GM12873 (cell line): ENCODE data around the gene CCN5.

Source experiments
- TF ChIP-seq, protein P1 (sequence below): IDR thresholded peaks from 2 replicates; pipeline ENCODE4 v1.5.1; 2012; ENCODE audit warnings: low read depth, mild to moderate bottlenecking, moderate library complexity, low read length, control low read depth; ENCODE audit not compliant: insufficient read depth; ENCODE audit errors: missing control alignments

The CCN5 gene, protein sequence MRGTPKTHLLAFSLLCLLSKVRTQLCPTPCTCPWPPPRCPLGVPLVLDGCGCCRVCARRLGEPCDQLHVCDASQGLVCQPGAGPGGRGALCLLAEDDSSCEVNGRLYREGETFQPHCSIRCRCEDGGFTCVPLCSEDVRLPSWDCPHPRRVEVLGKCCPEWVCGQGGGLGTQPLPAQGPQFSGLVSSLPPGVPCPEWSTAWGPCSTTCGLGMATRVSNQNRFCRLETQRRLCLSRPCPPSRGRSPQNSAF

DNA sequence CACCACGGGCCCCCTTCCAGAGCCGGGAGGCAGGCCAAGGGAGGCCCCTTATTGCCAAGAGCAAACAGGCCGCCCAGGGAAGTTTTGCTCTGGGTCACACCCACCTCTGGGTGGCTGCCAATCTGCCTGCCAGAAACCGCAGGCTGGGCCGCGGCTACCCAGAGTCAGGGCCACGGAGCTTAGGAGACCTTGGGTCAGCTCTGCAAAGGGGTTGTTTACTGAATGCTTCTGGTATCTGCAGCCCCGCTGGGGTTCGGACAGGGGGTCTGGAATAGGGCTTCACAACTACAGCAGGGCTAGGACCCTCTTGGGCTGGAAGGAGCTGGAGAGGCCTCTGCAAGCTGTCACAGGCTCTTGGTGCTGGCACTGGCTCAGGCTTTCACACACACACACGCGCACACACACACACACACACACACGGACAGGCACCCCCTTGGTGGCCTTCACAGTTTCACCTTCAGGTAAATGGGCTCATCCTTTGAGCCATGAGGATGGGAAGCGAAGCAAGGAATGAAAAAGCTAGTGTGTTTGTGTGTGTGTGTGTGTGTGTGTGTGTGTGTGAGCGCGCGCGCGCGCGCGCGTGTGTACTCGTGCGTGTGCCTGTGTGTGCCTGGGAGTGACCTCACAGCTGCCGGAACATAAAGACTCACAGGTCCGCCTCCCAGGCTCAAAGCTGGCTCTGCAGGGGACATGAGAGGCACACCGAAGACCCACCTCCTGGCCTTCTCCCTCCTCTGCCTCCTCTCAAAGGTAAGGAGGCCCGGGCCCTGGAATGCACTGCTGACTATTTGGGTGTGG, at the start of gene CCN5:
Gene CCN5, plus strand, starts transcription at position 669 of the 798 bp plus-strand sequence. Its CDS starts 22 bp downstream, at position 691.
- TF ChIP-seq, protein P1, sequence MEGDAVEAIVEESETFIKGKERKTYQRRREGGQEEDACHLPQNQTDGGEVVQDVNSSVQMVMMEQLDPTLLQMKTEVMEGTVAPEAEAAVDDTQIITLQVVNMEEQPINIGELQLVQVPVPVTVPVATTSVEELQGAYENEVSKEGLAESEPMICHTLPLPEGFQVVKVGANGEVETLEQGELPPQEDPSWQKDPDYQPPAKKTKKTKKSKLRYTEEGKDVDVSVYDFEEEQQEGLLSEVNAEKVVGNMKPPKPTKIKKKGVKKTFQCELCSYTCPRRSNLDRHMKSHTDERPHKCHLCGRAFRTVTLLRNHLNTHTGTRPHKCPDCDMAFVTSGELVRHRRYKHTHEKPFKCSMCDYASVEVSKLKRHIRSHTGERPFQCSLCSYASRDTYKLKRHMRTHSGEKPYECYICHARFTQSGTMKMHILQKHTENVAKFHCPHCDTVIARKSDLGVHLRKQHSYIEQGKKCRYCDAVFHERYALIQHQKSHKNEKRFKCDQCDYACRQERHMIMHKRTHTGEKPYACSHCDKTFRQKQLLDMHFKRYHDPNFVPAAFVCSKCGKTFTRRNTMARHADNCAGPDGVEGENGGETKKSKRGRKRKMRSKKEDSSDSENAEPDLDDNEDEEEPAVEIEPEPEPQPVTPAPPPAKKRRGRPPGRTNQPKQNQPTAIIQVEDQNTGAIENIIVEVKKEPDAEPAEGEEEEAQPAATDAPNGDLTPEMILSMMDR: no peak

DNA sequence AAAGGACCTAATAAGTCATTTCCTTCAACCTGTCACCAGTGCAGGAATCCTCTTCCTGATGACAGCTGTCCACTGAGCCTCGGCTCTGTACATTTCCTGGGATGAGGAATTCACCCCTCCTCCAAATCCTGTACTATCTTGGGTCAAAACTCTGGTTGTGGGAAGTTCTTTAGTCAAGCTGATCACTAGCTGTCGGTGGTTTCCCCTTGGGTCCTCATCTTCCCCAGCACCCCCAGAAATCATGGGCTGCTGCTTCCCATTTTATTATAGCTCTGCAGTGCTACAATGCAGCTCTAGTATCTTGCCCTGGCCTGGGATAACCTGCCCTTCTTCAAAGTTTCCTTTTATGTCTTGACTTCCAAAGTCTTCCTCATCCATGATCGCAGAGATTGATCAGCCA, 49.1 kb upstream of the CCN5 start:
- TF ChIP-seq, protein P1: no peak

DNA sequence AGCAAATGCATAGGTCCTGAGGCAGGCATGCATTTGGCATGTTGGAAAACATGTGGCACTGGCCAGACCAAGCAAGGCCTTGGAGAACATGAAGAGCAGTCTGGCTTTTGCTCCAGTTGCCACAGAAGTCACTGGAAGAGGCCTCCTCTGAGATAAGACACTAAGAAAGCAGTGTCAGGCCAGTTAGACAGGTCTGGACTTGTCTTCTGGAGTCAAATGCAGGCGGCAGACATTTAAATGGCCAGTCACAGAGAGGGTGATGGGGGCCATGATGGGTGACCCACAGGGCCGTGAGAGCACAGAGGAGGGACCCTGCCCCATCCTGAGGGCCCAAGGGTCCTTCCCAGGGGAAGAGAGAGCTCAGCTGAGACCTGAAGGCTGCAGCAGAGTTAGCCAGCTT, 36.9 kb upstream of the CCN5 start:
- TF ChIP-seq, protein P1: no peak

DNA sequence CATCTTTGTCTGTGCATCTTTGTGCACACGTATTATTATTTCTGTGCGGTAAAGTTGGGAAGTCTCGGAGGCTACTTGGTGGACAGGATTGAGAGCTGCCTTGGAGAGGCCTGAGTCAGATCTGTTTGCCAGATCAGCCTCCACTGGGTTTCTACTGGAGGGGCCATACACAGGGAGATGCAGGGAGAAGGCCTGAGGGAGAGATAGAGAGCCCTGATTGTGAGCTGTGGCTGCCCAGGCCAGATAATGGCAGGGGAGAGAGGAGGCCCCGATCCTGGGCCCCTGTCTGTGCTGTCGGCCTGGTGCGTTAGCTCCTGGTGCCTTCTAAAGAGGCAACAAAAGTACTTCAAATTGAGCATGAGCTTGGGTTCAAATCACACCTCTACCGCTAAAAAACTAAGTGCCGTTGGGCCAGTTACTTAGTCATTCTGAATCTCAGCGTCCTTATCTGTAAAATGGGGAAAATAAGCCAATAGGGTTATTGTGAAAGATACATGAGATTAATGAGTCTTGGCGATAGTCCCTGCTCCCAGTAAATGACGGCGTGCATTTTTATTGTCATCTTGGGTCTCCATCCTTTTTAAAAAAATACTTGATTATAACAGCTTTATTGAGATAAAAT, 36.1 kb upstream of the CCN5 start:
- TF ChIP-seq, protein P1: no peak

DNA sequence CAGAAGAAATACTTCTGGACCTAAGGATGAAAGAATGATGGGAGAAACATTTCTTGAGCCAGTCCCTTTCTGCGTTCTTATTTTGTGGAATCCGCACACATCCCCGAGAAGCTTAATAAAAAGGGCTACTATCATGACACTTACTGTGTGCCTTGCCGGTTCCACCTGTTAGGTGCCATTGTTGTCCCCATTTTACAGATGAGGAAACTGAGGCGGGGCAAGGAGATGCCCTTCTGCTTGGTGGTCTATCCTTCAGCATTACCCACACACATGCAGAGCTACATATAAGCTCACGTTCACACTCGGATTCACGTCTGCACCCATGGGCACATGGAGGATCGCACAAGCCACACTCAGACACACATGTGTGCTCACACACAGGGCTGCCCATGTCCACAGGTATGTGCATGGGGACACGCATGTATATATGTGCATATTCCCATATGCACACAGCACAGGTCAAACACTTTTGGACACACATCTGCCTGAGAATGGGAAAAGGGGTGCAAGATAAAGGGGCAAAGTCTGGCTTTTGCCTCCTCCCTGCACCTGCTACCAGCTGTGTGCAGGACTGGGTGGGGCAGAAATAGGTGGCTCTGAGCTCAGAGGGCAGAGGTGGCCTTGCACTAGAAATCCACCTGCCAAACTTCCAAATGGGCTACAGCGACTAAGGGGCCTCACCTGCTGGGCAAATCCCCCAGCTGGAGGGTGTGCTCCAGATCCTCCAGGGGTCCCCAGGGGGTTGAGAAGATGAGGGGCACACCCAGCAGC, 33.2 kb upstream of the CCN5 start:
- TF ChIP-seq, protein P1: no peak

DNA sequence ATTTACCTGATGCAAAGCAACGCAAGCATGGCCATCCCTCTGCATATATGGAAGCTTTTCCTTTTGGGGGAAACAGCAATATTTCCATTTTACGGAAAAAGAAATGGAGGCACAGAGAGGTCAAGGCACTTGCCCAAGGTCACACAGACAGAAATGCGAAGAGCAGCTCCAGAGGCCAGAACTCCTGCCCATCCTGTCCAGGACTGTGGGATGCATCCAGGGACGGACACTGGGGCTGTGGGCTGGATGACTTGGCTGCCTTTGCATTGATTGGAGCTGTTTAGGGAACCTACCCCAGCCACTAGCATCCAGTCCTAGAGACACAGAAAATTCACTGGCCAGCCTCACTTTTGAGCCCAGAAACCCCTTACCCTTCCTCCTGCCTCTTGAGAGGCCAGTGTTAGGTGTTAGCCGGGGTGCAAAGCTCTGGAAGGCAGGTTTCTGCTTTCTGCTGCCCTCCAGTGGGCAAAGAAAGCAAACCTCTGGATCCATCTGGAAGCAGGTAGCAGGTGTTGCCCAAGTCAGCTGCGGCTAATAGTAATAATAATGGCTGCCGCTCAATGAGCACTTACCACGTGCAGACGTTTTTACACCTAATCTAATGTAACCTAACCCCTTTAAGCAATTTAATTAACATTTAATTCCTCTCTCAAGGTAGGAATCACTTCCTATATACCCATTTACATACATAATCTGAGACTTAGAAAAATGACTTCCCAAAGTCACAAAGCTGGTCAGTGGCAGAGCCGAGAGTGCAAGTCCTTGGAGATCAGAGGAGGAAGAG, 31.7 kb upstream of the CCN5 start:
- TF ChIP-seq, protein P1: peak; percentile 83
